ENCODE data around the gene LKAAEAR1. TPM values are rescaled to one million over a fixed set of nuclear protein-coding genes. Genes with fewer than 3 reads are reported as not detected.

The LKAAEAR1 gene
- polyA plus RNA-seq, 2 of the 4 experiments (the other 2 are of a cell fraction): 0.14 to 0.56 TPM

- DNase-seq (ENCODE audit: low read depth in 1 of 2, low spot score in 1 of 2): no peak
- no peaks in the 10 kb centered on the region for H3K9me3 ChIP-seq
- H3K27ac ChIP-seq: no peak overlapping the region
- H3K4me2 ChIP-seq: no peak overlapping the region
- no peak overlapping the region for H3K4me3 ChIP-seq
- 88% methylated on average over 30 of the region's 30 CpGs for WGBS (ENCODE audit: missing lambda C conversion rate)
- no peak for FAIRE-seq
- peaks cover 6% of the 10 kb centered on the region; the same call in 2 of the 3 replicates for H3K4me1 ChIP-seq
- TF ChIP-seq, protein P1, sequence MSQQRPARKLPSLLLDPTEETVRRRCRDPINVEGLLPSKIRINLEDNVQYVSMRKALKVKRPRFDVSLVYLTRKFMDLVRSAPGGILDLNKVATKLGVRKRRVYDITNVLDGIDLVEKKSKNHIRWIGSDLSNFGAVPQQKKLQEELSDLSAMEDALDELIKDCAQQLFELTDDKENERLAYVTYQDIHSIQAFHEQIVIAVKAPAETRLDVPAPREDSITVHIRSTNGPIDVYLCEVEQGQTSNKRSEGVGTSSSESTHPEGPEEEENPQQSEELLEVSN (IDR thresholded peaks at IDR 0.05; ENCODE audit: borderline replicate concordance, low read depth): no peak
- TF ChIP-seq MAX (IDR thresholded peaks at IDR 0.05): no peak
- no peak for TF ChIP-seq NR3C1 (IDR thresholded peaks at IDR 0.05)
- TF ChIP-seq HOXB5 (CRISPR knock-in tag; IDR thresholded peaks at IDR 0.05): no peak
- POLR2A ChIA-PET: interaction anchor here (0.8 kb wide), 1 partner anchor 9 kb away, joined by 3 read pairs; the partner anchor contains the start of gene TCEA2
- no peak for ATAC-seq
- CTCF ChIA-PET: interaction anchor here (1.2 to 3.9 kb wide), 6 partner anchors 8 to 75 kb away, joined by 4 to 34 read pairs (median 12); partner anchors contain the start of genes OPRL1 and RGS19
These were observed 12.6 kb downstream of the LKAAEAR1 start for GRCh38 chr20:64071341-64072332.

DNA sequence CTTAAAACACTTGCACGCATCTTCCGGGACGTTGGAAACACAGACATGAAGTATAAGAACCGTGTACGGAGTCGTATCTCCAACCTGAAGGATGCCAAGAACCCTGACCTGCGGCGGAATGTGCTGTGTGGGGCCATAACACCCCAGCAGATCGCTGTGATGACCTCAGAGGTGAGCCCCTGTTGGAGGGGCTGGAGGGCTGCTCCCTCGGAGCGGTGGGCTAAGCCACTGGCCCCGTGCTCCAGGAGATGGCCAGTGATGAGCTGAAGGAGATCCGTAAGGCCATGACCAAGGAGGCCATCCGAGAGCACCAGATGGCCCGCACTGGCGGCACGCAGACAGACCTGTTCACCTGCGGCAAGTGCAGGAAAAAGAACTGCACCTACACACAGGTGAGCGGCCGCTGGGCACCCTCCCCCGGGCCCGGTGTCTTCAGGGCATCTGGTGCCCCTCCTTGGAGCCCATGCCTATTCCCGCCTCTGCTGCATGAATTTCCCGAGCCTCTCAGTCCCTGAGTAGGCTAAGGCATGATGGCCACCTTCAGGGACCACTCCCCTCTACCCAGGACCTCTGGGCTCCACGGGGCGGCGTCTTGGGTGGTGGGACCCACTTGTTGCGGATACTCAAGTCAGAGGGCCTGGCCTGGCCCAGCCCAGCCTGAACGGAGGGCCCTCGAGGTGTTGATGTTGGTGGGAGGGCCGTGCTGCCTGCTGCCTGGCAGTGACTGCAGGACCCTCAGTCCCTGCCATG, 13.8 kb downstream of the LKAAEAR1 start:
- no peak for DNase-seq (ENCODE audit: low read depth in 1 of 2, low spot score in 1 of 2)
- no peak for ATAC-seq
- no peak overlapping the region for H3K4me2 ChIP-seq
- H3K27ac ChIP-seq: no peak overlapping the region
- WGBS (ENCODE audit: missing lambda C conversion rate): 84% methylated on average over 23 of the region's 31 CpGs
- peaks cover 18% of the 10 kb centered on the region for H3K4me1 ChIP-seq
- FAIRE-seq: no peak
- H3K9me3 ChIP-seq: no peaks in the 10 kb centered on the region
- no peak for TF ChIP-seq ZSCAN20 (CRISPR knock-in tag; IDR thresholded peaks at IDR 0.05)
- TF ChIP-seq, protein P2, sequence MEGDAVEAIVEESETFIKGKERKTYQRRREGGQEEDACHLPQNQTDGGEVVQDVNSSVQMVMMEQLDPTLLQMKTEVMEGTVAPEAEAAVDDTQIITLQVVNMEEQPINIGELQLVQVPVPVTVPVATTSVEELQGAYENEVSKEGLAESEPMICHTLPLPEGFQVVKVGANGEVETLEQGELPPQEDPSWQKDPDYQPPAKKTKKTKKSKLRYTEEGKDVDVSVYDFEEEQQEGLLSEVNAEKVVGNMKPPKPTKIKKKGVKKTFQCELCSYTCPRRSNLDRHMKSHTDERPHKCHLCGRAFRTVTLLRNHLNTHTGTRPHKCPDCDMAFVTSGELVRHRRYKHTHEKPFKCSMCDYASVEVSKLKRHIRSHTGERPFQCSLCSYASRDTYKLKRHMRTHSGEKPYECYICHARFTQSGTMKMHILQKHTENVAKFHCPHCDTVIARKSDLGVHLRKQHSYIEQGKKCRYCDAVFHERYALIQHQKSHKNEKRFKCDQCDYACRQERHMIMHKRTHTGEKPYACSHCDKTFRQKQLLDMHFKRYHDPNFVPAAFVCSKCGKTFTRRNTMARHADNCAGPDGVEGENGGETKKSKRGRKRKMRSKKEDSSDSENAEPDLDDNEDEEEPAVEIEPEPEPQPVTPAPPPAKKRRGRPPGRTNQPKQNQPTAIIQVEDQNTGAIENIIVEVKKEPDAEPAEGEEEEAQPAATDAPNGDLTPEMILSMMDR (IDR thresholded peaks at IDR 0.05): no peak
- TF ChIP-seq POLR2AphosphoS2 (conservative IDR thresholded peaks at IDR 0.05; ENCODE audit: low read length): no peak
- TF ChIP-seq JUN (IDR thresholded peaks at IDR 0.05): no peak
- no peak for TF ChIP-seq EHMT2 (IDR thresholded peaks at IDR 0.05; ENCODE audit: low read depth)
- no peak for TF ChIP-seq MYC (IDR thresholded peaks at IDR 0.05; ENCODE audit: borderline replicate concordance, low read length)
- TF ChIP-seq ZNF302 (CRISPR knock-in tag; IDR thresholded peaks at IDR 0.05): no peak
- TF ChIP-seq POLR2A (IDR thresholded peaks at IDR 0.05; ENCODE audit: low read length): no peak
- no peak for TF ChIP-seq TFCP2L1 (CRISPR knock-in tag; IDR thresholded peaks at IDR 0.05)
- TF ChIP-seq CHD4 (IDR thresholded peaks at IDR 0.05; ENCODE audit: borderline replicate concordance): no peak
- no peak for TF ChIP-seq CBX8 (IDR thresholded peaks at IDR 0.05)
- TF ChIP-seq NR3C1 (IDR thresholded peaks at IDR 0.05): no peak
- no peak for TF ChIP-seq MAX (IDR thresholded peaks at IDR 0.05)
- TF ChIP-seq, protein P3, sequence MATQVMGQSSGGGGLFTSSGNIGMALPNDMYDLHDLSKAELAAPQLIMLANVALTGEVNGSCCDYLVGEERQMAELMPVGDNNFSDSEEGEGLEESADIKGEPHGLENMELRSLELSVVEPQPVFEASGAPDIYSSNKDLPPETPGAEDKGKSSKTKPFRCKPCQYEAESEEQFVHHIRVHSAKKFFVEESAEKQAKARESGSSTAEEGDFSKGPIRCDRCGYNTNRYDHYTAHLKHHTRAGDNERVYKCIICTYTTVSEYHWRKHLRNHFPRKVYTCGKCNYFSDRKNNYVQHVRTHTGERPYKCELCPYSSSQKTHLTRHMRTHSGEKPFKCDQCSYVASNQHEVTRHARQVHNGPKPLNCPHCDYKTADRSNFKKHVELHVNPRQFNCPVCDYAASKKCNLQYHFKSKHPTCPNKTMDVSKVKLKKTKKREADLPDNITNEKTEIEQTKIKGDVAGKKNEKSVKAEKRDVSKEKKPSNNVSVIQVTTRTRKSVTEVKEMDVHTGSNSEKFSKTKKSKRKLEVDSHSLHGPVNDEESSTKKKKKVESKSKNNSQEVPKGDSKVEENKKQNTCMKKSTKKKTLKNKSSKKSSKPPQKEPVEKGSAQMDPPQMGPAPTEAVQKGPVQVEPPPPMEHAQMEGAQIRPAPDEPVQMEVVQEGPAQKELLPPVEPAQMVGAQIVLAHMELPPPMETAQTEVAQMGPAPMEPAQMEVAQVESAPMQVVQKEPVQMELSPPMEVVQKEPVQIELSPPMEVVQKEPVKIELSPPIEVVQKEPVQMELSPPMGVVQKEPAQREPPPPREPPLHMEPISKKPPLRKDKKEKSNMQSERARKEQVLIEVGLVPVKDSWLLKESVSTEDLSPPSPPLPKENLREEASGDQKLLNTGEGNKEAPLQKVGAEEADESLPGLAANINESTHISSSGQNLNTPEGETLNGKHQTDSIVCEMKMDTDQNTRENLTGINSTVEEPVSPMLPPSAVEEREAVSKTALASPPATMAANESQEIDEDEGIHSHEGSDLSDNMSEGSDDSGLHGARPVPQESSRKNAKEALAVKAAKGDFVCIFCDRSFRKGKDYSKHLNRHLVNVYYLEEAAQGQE (IDR thresholded peaks at IDR 0.05): no peak
- TF ChIP-seq, protein P4, sequence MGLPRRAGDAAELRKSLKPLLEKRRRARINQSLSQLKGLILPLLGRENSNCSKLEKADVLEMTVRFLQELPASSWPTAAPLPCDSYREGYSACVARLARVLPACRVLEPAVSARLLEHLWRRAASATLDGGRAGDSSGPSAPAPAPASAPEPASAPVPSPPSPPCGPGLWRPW (IDR thresholded peaks at IDR 0.05): no peak
- TF ChIP-seq MAFK (IDR thresholded peaks at IDR 0.05; ENCODE audit: partially characterized antibody): no peak
- TF ChIP-seq JUNB (IDR thresholded peaks at IDR 0.05): no peak
- TF ChIP-seq NFE2L2 (conservative IDR thresholded peaks at IDR 0.05; ENCODE audit: low read length): no peak
- ChIA-PET CTCF (interaction anchor here (0.7 to 3.9 kb wide), 18 partner anchors 9 to 547 kb away, joined by 3 to 34 read pairs (median 4); partner anchors contain the start of genes LKAAEAR1, OPRL1, PRPF6 and RGS19), POLR2A (no interaction called here)
- no peak overlapping the region for H3K4me3 ChIP-seq

Measured in A549 (cell line).